GM12878 (cell line): Measurements from ENCODE around the gene CKS1B. TPM values are rescaled to one million over a fixed set of nuclear protein-coding genes. Genes with fewer than 3 reads are reported as not detected.
A peak's percentile ranks its signal among the peaks of the same experiment; 100 is the strongest.

Experiments used
- ATAC-seq: fragments of 200-7000 bp; cut with Tn5 transposase; 3 replicates; pipeline ENCODE4 v1.9.1; 2020; ENCODE audit warnings: mild to moderate bottlenecking, moderate library complexity
- BruUV-seq: library from RNA; stranded (reverse); fragments of 400-500 nt; replicated peaks from 2 replicates; lab custom pipeline; 2021; lab: Mats Ljungman, UMichigan
- CTCF ChIA-PET: fragments of 300-600 bp; sonication (Branson Sonifier 250); formaldehyde crosslinking; extraction: SDS; loops from one replicate; lab custom pipeline; 2021; ENCODE audit warnings: inconsistent platforms; lab: Yijun Ruan, JAX
- POLR2A ChIA-PET: fragments of 350-600 bp; formaldehyde crosslinking; extraction: SDS; loops from one replicate; lab custom pipeline; 2021; ENCODE audit warnings: inconsistent platforms; lab: Charles Lee
- RAD21 ChIA-PET: fragments of 300-600 bp; sonication (Branson Sonifier 250); formaldehyde crosslinking; loops from one replicate; lab custom pipeline; 2023; ENCODE audit warnings: antibody characterized with exemption; ENCODE audit not compliant: unreplicated experiment; lab: Charles Lee
- SMC1A ChIA-PET: fragments of 300-600 bp; sonication (Branson Sonifier 250); formaldehyde crosslinking; loops from one replicate; lab custom pipeline; 2023; ENCODE audit not compliant: unreplicated experiment, uncharacterized antibody; lab: Charles Lee
- DNase-seq: peaks from one replicate; pipeline ENCODE4 v3.0.0-alpha.2; 2011; ENCODE audit warnings: low read depth, low spot score
- FAIRE-seq: peaks from 3 replicates; lab custom pipeline; 2011; peaks lifted over from hg19 to GRCh38; lab: Jason Lieb, UNC
- H2AFZ ChIP-seq: 2 replicates; pipeline ENCODE4 v1.6.0; 2011; ENCODE audit warnings: low read depth, low read length, control low read depth; ENCODE audit not compliant: control insufficient read depth
- H3K27ac ChIP-seq: 2 replicates; pipeline ENCODE4 v1.5.1; 2011; ENCODE audit warnings: control low read depth; ENCODE audit not compliant: control insufficient read depth, insufficient read depth
- H3K27me3 ChIP-seq, 2 experiments: replicated peaks in 1 of 2; 2 replicates each; pipeline versions ENCODE4 v1.6.0 to v1.6.1; 2011; ENCODE audit warnings: low read length in 1 of 2; ENCODE audit not compliant: control insufficient read depth in 2 of 2, insufficient read depth in 2 of 2
- H3K36me3 ChIP-seq, 2 experiments: 2 replicates each; pipeline ENCODE4 v1.5.1; 2011; ENCODE audit warnings: low read length in 1 of 2; ENCODE audit not compliant: control insufficient read depth in 2 of 2, insufficient read depth in 2 of 2
- H3K4me1 ChIP-seq: 2 replicates; pipeline ENCODE4 v1.6.1; 2011; ENCODE audit warnings: mild to moderate bottlenecking, low read length, moderate library complexity, mixed read lengths; ENCODE audit not compliant: control insufficient read depth, insufficient read depth
- H3K4me2 ChIP-seq: 2 replicates; pipeline ENCODE4 v1.6.0; 2011; ENCODE audit warnings: control low read depth; ENCODE audit not compliant: control insufficient read depth, insufficient read depth
- H3K4me3 ChIP-seq: fragments of 200-600 bp; sonication (generic); 2 replicates; pipeline ENCODE4 v1.5.1; 2016
- H3K79me2 ChIP-seq: 2 replicates; pipeline ENCODE4 v1.6.0; 2011; ENCODE audit warnings: low read length; ENCODE audit not compliant: control insufficient read depth, insufficient read depth
- H3K9ac ChIP-seq: 2 replicates; pipeline ENCODE4 v1.8.0; 2011; ENCODE audit warnings: low read length, control low read depth, mixed read lengths; ENCODE audit not compliant: control insufficient read depth, insufficient read depth
- H3K9me3 ChIP-seq: replicated peaks from 3 replicates; pipeline ENCODE4 v1.5.1; 2011; ENCODE audit warnings: mild to moderate bottlenecking, low read length; ENCODE audit not compliant: control insufficient read depth, insufficient read depth
- H4K20me1 ChIP-seq: 2 replicates; pipeline ENCODE4 v1.6.0; 2011; ENCODE audit not compliant: control insufficient read depth, insufficient read depth
- ASH2L ChIP-seq: fragments of 300-600, 200-600 bp; sonication (generic); IDR thresholded peaks from 2 replicates; pipeline ENCODE4 v1.6.1; 2017; ENCODE audit warnings: low read depth, mild to moderate bottlenecking, borderline replicate concordance
- BCLAF1 ChIP-seq: fragments of 450-650 bp; IDR thresholded peaks from 2 replicates; pipeline ENCODE4 v1.6.1; 2017; ENCODE audit warnings: antibody characterized with exemption, mild to moderate bottlenecking, moderate library complexity
- CHD2 ChIP-seq: IDR thresholded peaks from 2 replicates; pipeline ENCODE4 v1.6.1; 2011; ENCODE audit warnings: low read depth, low read length, improper control_type of control experiment, borderline replicate concordance
- IRF3 ChIP-seq: fragments of 450-650 bp; IDR thresholded peaks from 2 replicates; pipeline ENCODE4 v1.6.1; 2014; ENCODE audit warnings: mild to moderate bottlenecking
- MTA3 ChIP-seq: IDR thresholded peaks from 2 replicates; pipeline ENCODE4 v1.6.1; 2012; ENCODE audit warnings: low read length, inconsistent platforms, borderline replicate concordance
- RCOR1 ChIP-seq: conservative IDR thresholded peaks from 2 replicates; pipeline ENCODE4 v1.6.1; 2012; ENCODE audit warnings: low read depth, low read length, improper control_type of control experiment
- SMAD5 ChIP-seq: IDR thresholded peaks from 2 replicates; pipeline ENCODE4 v1.6.1; 2016; ENCODE audit warnings: antibody characterized with exemption, low read depth
- STAT1 ChIP-seq: fragments of 450-650 bp; conservative IDR thresholded peaks from 2 replicates; pipeline ENCODE4 v1.6.1; 2014; ENCODE audit warnings: antibody characterized with exemption, mild to moderate bottlenecking
- TBL1XR1 ChIP-seq: IDR thresholded peaks from 2 replicates; pipeline ENCODE4 v1.6.1; 2012; ENCODE audit warnings: low read depth, low read length, improper control_type of control experiment
- TCF3 ChIP-seq: IDR thresholded peaks from 2 replicates; pipeline ENCODE4 v1.6.1; 2012; ENCODE audit warnings: low read depth, mild to moderate bottlenecking, low read length, borderline replicate concordance; ENCODE audit not compliant: insufficient read depth
- ZNF592 ChIP-seq: fragments of 450-650 bp; IDR thresholded peaks from 2 replicates; pipeline ENCODE4 v1.6.1; 2017; ENCODE audit warnings: mild to moderate bottlenecking, moderate library complexity
- WGBS: methylation state at CpG from one replicate; pipeline ENCODE4 v1.1.6; 2016; ENCODE audit warnings: low lambda C conversion rate; ENCODE audit not compliant: insufficient replicate concordance, insufficient coverage; ENCODE audit errors: missing lambda C conversion rate; 5-methylcytosine and 5-hydroxymethylcytosine counted together
- in situ Hi-C: fragments of 300-500 bp; cut with MboI; formaldehyde crosslinking; loops from 9 replicates; pipeline ENCODE4 v1.14.3; 2018; ENCODE audit warnings: mixed read lengths
- intact Hi-C: fragments of 100-400 bp; cut with micrococcal nuclease; formaldehyde crosslinking; loops from one replicate; pipeline ENCODE4 v1.14.2; 2022; ENCODE audit not compliant: unreplicated experiment
- polyA plus RNA-seq, 11 experiments: library from polyadenylated mRNA; depleted of rRNA in 4 of 11; unstranded in 6 of 11; stranded (reverse) in 5 of 11; fragments of >200 nt; fragmentation: Nextera tagmentation in 4 of 11; fragmentation: Illumina TruSeq in 1 of 11; extraction: Ambion mirVana in 4 of 11; extraction: Trizol in 1 of 11; gene quantifications; 1 replicate in 1 of 11; 2 replicates in 10 of 11; pipeline versions ENCODE4 v1.2.1 to v1.2.3, GENCODE V29; 2011 to 2016; ENCODE audit warnings: inconsistent platforms in 2 of 11, missing spikeins in 2 of 11, low read depth in 1 of 11
- total RNA-seq, 4 experiments: library from RNA; depleted of rRNA in 3 of 4; stranded (reverse); fragments of >200 nt in 3 of 4; fragmentation: Illumina TruSeq in 1 of 4; extraction: Trizol in 1 of 4; gene quantifications; 2 replicates each; pipeline versions ENCODE4 v1.2.1 to v1.2.3, GENCODE V29; 2013 to 2021

CKS1B gene
- total and polyA plus RNA-seq, 10 of the 15 experiments (the other 5 are each of a cell fraction or from before 2014, with no cell fraction given) = 125 to 608 (median 364) TPM

DNA sequence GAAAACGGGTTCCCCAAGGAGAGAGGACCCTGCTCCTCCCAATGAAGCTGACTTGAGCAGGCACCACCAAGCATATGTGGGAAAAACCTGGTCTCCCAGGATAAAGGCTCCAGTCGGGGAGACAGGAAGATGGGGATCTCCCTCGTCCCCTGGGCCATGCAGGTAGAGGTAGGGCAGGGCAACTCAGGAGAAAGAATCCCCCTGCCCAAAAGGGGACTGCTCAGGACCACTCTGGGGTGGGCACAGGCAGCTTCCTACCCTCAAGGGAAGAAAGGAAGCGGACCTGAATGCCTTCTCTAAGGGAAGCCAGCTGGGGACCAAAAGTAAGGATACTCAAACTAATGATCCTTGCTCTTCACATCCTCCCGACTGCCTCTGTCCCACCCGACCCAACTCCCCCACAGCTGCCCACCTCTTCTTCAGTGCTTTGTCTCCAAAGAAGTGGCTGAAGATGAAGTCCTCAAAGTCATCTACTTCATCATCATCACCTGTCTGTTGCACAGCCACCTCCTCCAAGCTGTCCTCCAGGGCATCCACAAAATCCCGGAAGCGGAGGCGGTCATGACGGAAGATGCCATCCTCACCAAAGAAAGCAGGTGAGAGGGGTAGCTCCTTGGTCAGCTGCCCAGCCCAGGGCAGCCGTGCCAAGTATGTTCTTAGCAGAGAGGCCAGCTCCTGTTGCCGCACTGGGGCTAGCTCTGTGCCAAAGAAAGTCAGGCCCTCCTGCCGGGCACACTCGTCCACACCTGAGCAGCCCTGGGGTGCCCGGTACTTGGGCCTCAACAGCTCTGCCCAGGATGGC, 29.1 kb upstream of the CKS1B start:
- H4K20me1 ChIP-seq = no peaks in the 10 kb centered on the region
- 68% methylated on average over 15 of the region's 15 CpGs for WGBS
- FAIRE-seq = no peak
- H3K36me3 ChIP-seq = peaks cover 3 to 6% of the 10 kb centered on the region in 2 experiments; a peak in 3 of 4 replicates
- SMC1A ChIA-PET = interaction anchor here (0.8 to 2.1 kb wide), 11 partner anchors 9 to 466 kb away, joined by 3 to 8 read pairs (median 4); partner anchors contain the start of gene PMVK
- no peak for ATAC-seq
- DNase-seq = no peak
- peaks cover 24% of the 10 kb centered on the region for H3K79me2 ChIP-seq
- CTCF ChIA-PET = interaction anchor here (0.5 to 2.2 kb wide), 11 partner anchors 16 to 554 kb away, joined by 3 to 16 read pairs (median 3); partner anchors contain the start of gene PYGO2
- no peaks in the 10 kb centered on the region; the same call in 2 of the 3 replicates for H3K9me3 ChIP-seq
- H3K4me1 ChIP-seq = peaks cover 49% of the 10 kb centered on the region
- intact Hi-C loops (no loop called here), in situ Hi-C loops (no loop called here)
- no peak overlapping the region for H3K4me3 ChIP-seq
- no peak overlapping the region for H2AFZ ChIP-seq
- H3K4me2 ChIP-seq = peak overlapping the region; percentile 8; the same call in 1 of the 2 replicates
- RAD21 ChIA-PET = interaction anchor here (0.8 to 2.6 kb wide), 7 partner anchors 9 to 247 kb away, joined by 3 to 13 read pairs (median 6); partner anchors contain the start of genes PMVK and PYGO2
- no peak overlapping the region for H3K9ac ChIP-seq
- no peak for TF ChIP-seq STAT1
- TF ChIP-seq RCOR1 = no peak
- no peak for TF ChIP-seq TBL1XR1
- no peak for TF ChIP-seq ASH2L
- no peak for TF ChIP-seq ZNF592
- no peak for TF ChIP-seq MTA3
- TF ChIP-seq CHD2 = no peak
- TF ChIP-seq BCLAF1 = no peak
- TF ChIP-seq IRF3 = no peak
- TF ChIP-seq TCF3 = no peak
- TF ChIP-seq SMAD5 = no peak
- H3K27ac ChIP-seq = peak overlapping the region; percentile 100
- TSS peak; percentile 34 for BruUV-seq
- no peaks in the 10 kb centered on the region for H3K27me3 ChIP-seq
- POLR2A ChIA-PET = interaction anchor here (1.0 to 3.4 kb wide), 4 partner anchors 10 to 57 kb away, joined by 3 to 19 read pairs (median 12); partner anchors contain the start of genes PMVK, PYGO2, SHC1 and ZBTB7B
